GM12891 (cell line): ENCODE data around the gene F3.

ENCODE experiments used
- PAX5 ChIP-seq: IDR thresholded peaks from 2 replicates; pipeline ENCODE4 v1.6.1; 2011; ENCODE audit warnings: low read length, moderate library complexity, mild to moderate bottlenecking; ENCODE audit not compliant: insufficient read depth, severe bottlenecking
- POLR2A ChIP-seq: IDR thresholded peaks from 2 replicates; pipeline ENCODE4 v1.6.1; 2011; ENCODE audit warnings: low read depth, low read length, control low read depth
- POLR2AphosphoS5 ChIP-seq: IDR thresholded peaks from 2 replicates; pipeline ENCODE4 v1.6.1; 2011; ENCODE audit warnings: low read depth, low read length, control low read depth
- SPI1 ChIP-seq: IDR thresholded peaks from 2 replicates; pipeline ENCODE4 v1.6.1; 2011; ENCODE audit warnings: low read depth, low read length, control low read depth

DNA sequence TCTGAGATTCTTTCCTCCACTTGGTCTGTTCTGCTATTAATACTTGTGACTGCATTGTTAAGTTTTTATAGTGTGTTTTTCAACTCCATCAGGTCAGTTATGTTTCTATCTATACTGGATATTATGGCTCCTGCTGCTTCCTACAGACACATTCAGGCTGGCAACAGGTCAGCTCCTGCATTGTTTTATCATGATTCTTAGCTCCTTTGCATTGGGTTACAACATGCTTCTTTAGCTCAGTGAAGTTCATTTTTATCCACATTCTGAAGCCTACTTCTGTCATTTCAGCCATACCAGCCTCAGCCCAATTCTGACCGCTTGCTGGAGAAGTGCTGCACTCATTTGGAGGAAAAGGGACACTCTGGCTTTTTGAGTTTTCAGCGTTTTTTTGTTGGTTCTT is 37.3 kb upstream of the F3 start:
- TF ChIP-seq POLR2AphosphoS5 (no peak), POLR2A (no peak), PAX5 (no peak), SPI1 (no peak)
